Activated gamma-delta T cell (primary cell): ENCODE data around the gene ULK4.

Experiments
- DNase-seq: peaks from one replicate; lab custom pipeline; 2025; lab: John Stamatoyannopoulos, UW

The ULK4 gene

GRCh38 chr3:41638381-41638780, 323.5 kb downstream of the ULK4 start:
- DNase-seq, result no peak

GRCh38 chr3:41632700-41633099, 329.2 kb downstream of the ULK4 start:
- no peak for DNase-seq

GRCh38 chr3:41630708-41631107, 331.2 kb downstream of the ULK4 start:
- no peak for DNase-seq

GRCh38 chr3:41629986-41630385, 331.9 kb downstream of the ULK4 start:
- DNase-seq, result no peak

- no peak for DNase-seq
Measured at GRCh38 chr3:41629072-41629471, 332.8 kb downstream of the ULK4 start.

GRCh38 chr3:41627477-41628087, 334.3 kb downstream of the ULK4 start:
- DNase-seq, result no peak

- no peak for DNase-seq
Measured at GRCh38 chr3:41612853-41613252, 349.1 kb downstream of the ULK4 start.

- DNase-seq, result no peak
Measured at GRCh38 chr3:41611008-41611407, 350.9 kb downstream of the ULK4 start.

- DNase-seq, result no peak
Measured at GRCh38 chr3:41608347-41608746, 353.6 kb downstream of the ULK4 start.

- no peak for DNase-seq
Measured at GRCh38 chr3:41603807-41604206, 358.1 kb downstream of the ULK4 start.

GRCh38 chr3:41602121-41602520, 359.8 kb downstream of the ULK4 start:
- DNase-seq, result no peak

GRCh38 chr3:41601404-41601987, 360.4 kb downstream of the ULK4 start:
- DNase-seq, result no peak

GRCh38 chr3:41600616-41601015, 361.3 kb downstream of the ULK4 start:
- no peak for DNase-seq

- DNase-seq, result no peak
Measured at GRCh38 chr3:41599127-41599484, 362.8 kb downstream of the ULK4 start.

- DNase-seq, result no peak
Measured at GRCh38 chr3:41598402-41599126, 363.3 kb downstream of the ULK4 start.

GRCh38 chr3:41593774-41594173, 368.1 kb downstream of the ULK4 start:
- no peak for DNase-seq

GRCh38 chr3:41592753-41593510, 369.0 kb downstream of the ULK4 start:
- DNase-seq, result no peak

GRCh38 chr3:41583014-41583413, 378.9 kb downstream of the ULK4 start:
- DNase-seq, result no peak

- no peak for DNase-seq
Measured at GRCh38 chr3:41581700-41582099, 380.2 kb downstream of the ULK4 start.

GRCh38 chr3:41580274-41580959, 381.5 kb downstream of the ULK4 start:
- DNase-seq, result no peak

- DNase-seq, result no peak
Measured at GRCh38 chr3:41579861-41580260, 382.0 kb downstream of the ULK4 start.

GRCh38 chr3:41578798-41579197, 383.1 kb downstream of the ULK4 start:
- DNase-seq, result no peak
